ENCODE data around the gene SPPL3. TPM values are rescaled to one million over a fixed set of nuclear protein-coding genes. Genes with fewer than 3 reads are reported as not detected.

The SPPL3 gene
- total RNA-seq, 1 donor from 2014 or later = 40.3 TPM

DNA sequence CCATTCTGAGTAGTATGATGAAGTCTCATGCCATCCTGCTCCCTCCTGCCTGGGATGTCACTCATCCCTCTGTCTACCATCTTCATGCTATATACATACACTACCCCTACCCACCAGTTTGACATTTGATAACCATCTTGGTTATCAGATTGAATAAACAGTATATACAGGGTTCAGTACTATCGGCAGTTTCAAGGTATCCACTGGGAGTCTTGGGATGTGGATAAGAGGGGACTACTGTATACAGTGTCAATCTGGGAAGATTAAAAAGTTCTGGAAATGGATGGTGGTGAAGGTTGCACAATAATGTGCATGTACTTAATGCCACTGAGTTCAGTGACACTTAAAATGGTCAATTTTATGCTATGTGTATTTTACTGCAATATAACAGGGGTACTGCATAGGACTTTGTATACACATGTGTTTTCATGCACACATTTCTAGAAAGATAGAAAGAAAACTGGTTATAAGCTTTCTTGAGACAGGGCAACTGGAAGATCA, 22.1 kb downstream of the SPPL3 start:
- DNase-seq (no peak), ATAC-seq (ENCODE audit: low read depth) (no peak)
- Mint-ChIP-seq H3K4me3 (no peak overlapping the region), H3K27ac (no peak overlapping the region), H3K9me3 (no peaks in the 10 kb centered on the region), H3K4me1 (peaks cover 57% of the 10 kb centered on the region), H3K36me3 (ENCODE audit: low read depth) (no peaks in the 10 kb centered on the region), H3K27me3 (no peaks in the 10 kb centered on the region)
- CTCF ChIA-PET = no interaction called here
- TF ChIP-seq, protein P1, sequence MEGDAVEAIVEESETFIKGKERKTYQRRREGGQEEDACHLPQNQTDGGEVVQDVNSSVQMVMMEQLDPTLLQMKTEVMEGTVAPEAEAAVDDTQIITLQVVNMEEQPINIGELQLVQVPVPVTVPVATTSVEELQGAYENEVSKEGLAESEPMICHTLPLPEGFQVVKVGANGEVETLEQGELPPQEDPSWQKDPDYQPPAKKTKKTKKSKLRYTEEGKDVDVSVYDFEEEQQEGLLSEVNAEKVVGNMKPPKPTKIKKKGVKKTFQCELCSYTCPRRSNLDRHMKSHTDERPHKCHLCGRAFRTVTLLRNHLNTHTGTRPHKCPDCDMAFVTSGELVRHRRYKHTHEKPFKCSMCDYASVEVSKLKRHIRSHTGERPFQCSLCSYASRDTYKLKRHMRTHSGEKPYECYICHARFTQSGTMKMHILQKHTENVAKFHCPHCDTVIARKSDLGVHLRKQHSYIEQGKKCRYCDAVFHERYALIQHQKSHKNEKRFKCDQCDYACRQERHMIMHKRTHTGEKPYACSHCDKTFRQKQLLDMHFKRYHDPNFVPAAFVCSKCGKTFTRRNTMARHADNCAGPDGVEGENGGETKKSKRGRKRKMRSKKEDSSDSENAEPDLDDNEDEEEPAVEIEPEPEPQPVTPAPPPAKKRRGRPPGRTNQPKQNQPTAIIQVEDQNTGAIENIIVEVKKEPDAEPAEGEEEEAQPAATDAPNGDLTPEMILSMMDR (IDR thresholded peaks at IDR 0.05) = no peak
- POLR2A ChIA-PET = no interaction called here
- intact Hi-C loops (cut with micrococcal nuclease) = no loop called here

- CTCF ChIA-PET = interaction anchor here (0.7 kb wide), 1 partner anchor 1091 kb away, joined by 3 read pairs; no protein-coding TSS in a partner anchor
- no peak for ATAC-seq (ENCODE audit: low read depth)
- H3K36me3 Mint-ChIP-seq (ENCODE audit: low read depth) = no peaks in the 10 kb centered on the region
Measured at GRCh38 chr12:120879718-120880300, 24.3 kb downstream of the SPPL3 start.

GRCh38 chr12:120879102-120879501, 25.1 kb downstream of the SPPL3 start:
- Mint-ChIP-seq H3K27ac (no peak overlapping the region), H3K4me3 (no peak overlapping the region), H3K9me3 (no peaks in the 10 kb centered on the region), H3K4me1 (peaks cover 48% of the 10 kb centered on the region), H3K36me3 (ENCODE audit: low read depth) (no peaks in the 10 kb centered on the region), H3K27me3 (no peaks in the 10 kb centered on the region)
- CTCF ChIA-PET = interaction anchor here (0.5 kb wide), 1 partner anchor 68 kb away, joined by 5 read pairs; no protein-coding TSS in a partner anchor
- ATAC-seq (ENCODE audit: low read depth) (no peak), DNase-seq (no peak)
- POLR2A ChIA-PET = interaction anchor here (0.6 to 1.0 kb wide), 3 partner anchors 16 to 263 kb away, joined by 3 to 6 read pairs (median 3); no protein-coding TSS in a partner anchor
- TF ChIP-seq, protein P1 (IDR thresholded peaks at IDR 0.05) = no peak
- intact Hi-C loops (cut with micrococcal nuclease) = no loop called here

More at GRCh38 chr12:120879718-120880300, 24.3 kb downstream of the SPPL3 start:
- H3K27me3 Mint-ChIP-seq = no peaks in the 10 kb centered on the region
- H3K27ac Mint-ChIP-seq = no peak overlapping the region
- POLR2A ChIA-PET = interaction anchor here (0.6 to 1.0 kb wide), 2 partner anchors 16 to 677 kb away, joined by 3 read pairs; no protein-coding TSS in a partner anchor
- no peak overlapping the region for H3K4me3 Mint-ChIP-seq
- TF ChIP-seq, protein P1 (IDR thresholded peaks at IDR 0.05) = no peak
- intact Hi-C loops (cut with micrococcal nuclease) = no loop called here
- H3K9me3 Mint-ChIP-seq = no peaks in the 10 kb centered on the region
- peaks cover 48% of the 10 kb centered on the region for H3K4me1 Mint-ChIP-seq
- no peak for DNase-seq

DNA sequence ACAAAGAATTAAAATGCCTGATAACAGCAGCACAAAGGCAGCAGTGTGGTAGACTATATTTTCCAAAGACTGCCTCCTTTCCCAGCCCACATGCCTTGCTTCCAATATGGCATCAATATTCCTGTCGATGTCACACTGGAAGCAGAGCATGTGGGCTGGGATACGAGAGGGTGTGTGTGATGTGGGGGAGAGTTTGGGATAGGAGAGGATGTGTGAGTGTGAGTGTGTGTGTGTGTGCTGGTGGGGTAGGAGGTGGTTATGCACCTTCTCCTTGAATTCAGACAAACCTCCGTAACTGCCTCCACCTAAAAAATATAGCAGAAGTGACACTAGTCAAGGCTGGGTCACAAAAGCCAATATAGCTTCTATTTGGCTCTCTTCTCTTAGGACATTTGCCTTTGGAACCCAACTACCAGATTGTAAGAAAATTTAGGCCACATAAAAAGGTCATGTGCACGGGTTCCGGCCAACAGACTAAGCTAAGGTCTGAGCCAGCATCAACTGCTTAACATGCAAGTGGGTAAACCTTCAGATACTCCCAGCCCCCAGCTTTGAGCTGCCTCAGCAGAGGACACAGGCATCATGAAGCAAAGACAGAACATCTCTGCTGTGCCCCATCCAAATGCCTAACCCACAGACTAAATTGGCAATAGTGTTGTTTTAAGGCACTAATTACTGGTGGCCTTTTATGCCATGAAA, 29.5 kb downstream of the SPPL3 start:
- TF ChIP-seq, protein P1 (IDR thresholded peaks at IDR 0.05) = no peak
- ATAC-seq (ENCODE audit: low read depth) (no peak), DNase-seq (no peak)
- H3K4me3 Mint-ChIP-seq = no peak overlapping the region
- peaks cover 51% of the 10 kb centered on the region for H3K4me1 Mint-ChIP-seq
- intact Hi-C loops (cut with micrococcal nuclease) = no loop called here
- H3K9me3 Mint-ChIP-seq = no peaks in the 10 kb centered on the region
- H3K36me3 Mint-ChIP-seq (ENCODE audit: low read depth) = peaks cover 5% of the 10 kb centered on the region
- no peak overlapping the region for H3K27ac Mint-ChIP-seq
- CTCF ChIA-PET = interaction anchor here (1.0 kb wide), 1 partner anchor 97 kb away, joined by 3 read pairs; no protein-coding TSS in a partner anchor
- no peaks in the 10 kb centered on the region for H3K27me3 Mint-ChIP-seq
- POLR2A ChIA-PET = interaction anchor here (0.5 to 0.7 kb wide), 2 partner anchors 21 to 300 kb away, joined by 3 to 4 read pairs; no protein-coding TSS in a partner anchor

- Mint-ChIP-seq H3K36me3 (ENCODE audit: low read depth) (peaks cover 8% of the 10 kb centered on the region), H3K4me1 (peaks cover 48% of the 10 kb centered on the region), H3K27me3 (no peaks in the 10 kb centered on the region), H3K9me3 (no peaks in the 10 kb centered on the region), H3K27ac (no peak overlapping the region), H3K4me3 (no peak overlapping the region)
- TF ChIP-seq, protein P1 (IDR thresholded peaks at IDR 0.05) = no peak
- CTCF ChIA-PET = no interaction called here
- ATAC-seq (ENCODE audit: low read depth) = no peak
- DNase-seq = no peak
- intact Hi-C loops (cut with micrococcal nuclease) = no loop called here
- POLR2A ChIA-PET = no interaction called here
Measured at GRCh38 chr12:120873226-120873625, 30.9 kb downstream of the SPPL3 start.
